ENCODE results near the gene LFNG. TPM values are rescaled to one million over a fixed set of nuclear protein-coding genes. Genes with fewer than 3 reads are reported as not detected.

LFNG gene
- total and polyA plus RNA-seq, 4 donors, result 0.22 to 2.9 (median 2.6) TPM

GRCh38 chr7:2478399-2478785, 41.2 kb upstream of the LFNG start:
- Histone ChIP-seq H3K4me1 (ENCODE audit: control insufficient read depth in 4 of 4, insufficient read depth in 4 of 4, low read length in 3 of 4) (peaks cover 0 to 13% (median 10%) of the 10 kb centered on the region in 4 donors), H3K27me3 (ENCODE audit: control insufficient read depth in 4 of 4, insufficient read depth in 4 of 4, low read length in 3 of 4) (no peaks in the 10 kb centered on the region), H3K27ac (ENCODE audit: low read depth in 1 of 2, low read length in 2 of 2) (no peak overlapping the region), H3K9ac (ENCODE audit: low read depth in 1 of 2, low read length in 2 of 2) (no peak overlapping the region), H3K9me3 (ENCODE audit: control insufficient read depth in 4 of 4, low read length in 3 of 4) (peaks cover 0 to 7% (median 3%) of the 10 kb centered on the region in 4 donors), H3K36me3 (ENCODE audit: control insufficient read depth in 4 of 4, insufficient read depth in 3 of 4, low read depth in 1 of 4, low read length in 3 of 4) (no peaks in the 10 kb centered on the region), H3K4me3 (ENCODE audit: low read depth in 1 of 3, low read length in 3 of 3) (no peak overlapping the region)
- TF ChIP-seq ATF3 (IDR thresholded peaks at IDR 0.05) (no peak), HNF4A (conservative IDR thresholded peaks at IDR 0.05) (peak in 1 of 2 donors; percentile 24)
- 35% methylated on average over 11 of the region's 11 CpGs for WGBS
- DNase-seq (ENCODE audit: low spot score), result no peak

GRCh38 chr7:2478800-2479199, 40.8 kb upstream of the LFNG start:
- 61% methylated on average over 19 of the region's 19 CpGs for WGBS
- H3K4me3 ChIP-seq (ENCODE audit: low read depth in 1 of 3, low read length in 3 of 3), result no peak overlapping the region
- H3K27ac ChIP-seq (ENCODE audit: low read depth in 1 of 2, low read length in 2 of 2), result no peak overlapping the region
- peaks cover 0 to 13% (median 10%) of the 10 kb centered on the region in 4 donors for H3K4me1 ChIP-seq (ENCODE audit: control insufficient read depth in 4 of 4, insufficient read depth in 4 of 4, low read length in 3 of 4)
- no peak overlapping the region for H3K9ac ChIP-seq (ENCODE audit: low read depth in 1 of 2, low read length in 2 of 2)
- peaks cover 0 to 10% (median 3%) of the 10 kb centered on the region in 4 donors for H3K9me3 ChIP-seq (ENCODE audit: control insufficient read depth in 4 of 4, low read length in 3 of 4)
- TF ChIP-seq FOXA1 (IDR thresholded peaks at IDR 0.05) (no peak), SP1 (IDR thresholded peaks at IDR 0.05) (no peak), REST (IDR thresholded peaks at IDR 0.05) (no peak), TAF1 (conservative IDR thresholded peaks at IDR 0.05) (no peak), JUND (IDR thresholded peaks at IDR 0.05) (no peak), YY1 (IDR thresholded peaks at IDR 0.05) (no peak), HNF4G (IDR thresholded peaks at IDR 0.05) (no peak), RAD21 (IDR thresholded peaks at IDR 0.05) (no peak), ATF3 (IDR thresholded peaks at IDR 0.05) (no peak), FOXA2 (IDR thresholded peaks at IDR 0.05) (no peak), HNF4A (conservative IDR thresholded peaks at IDR 0.05) (no peak), RXRA (IDR thresholded peaks at IDR 0.05) (no peak), CTCF (IDR thresholded peaks at IDR 0.05; ENCODE audit: low read depth, low read length, missing input control) (no peak), MAX (IDR thresholded peaks at IDR 0.05) (no peak), NR2F2 (IDR thresholded peaks at IDR 0.05) (no peak), EGR1 (IDR thresholded peaks at IDR 0.05; ENCODE audit: low read depth in 2 of 2) (no peak), ZBTB33 (IDR thresholded peaks at IDR 0.05) (no peak), GABPA (IDR thresholded peaks at IDR 0.05 in 1 of 2, conservative IDR thresholded peaks at IDR 0.05 in 1 of 2) (no peak)
- no peaks in the 10 kb centered on the region for H3K27me3 ChIP-seq (ENCODE audit: control insufficient read depth in 4 of 4, insufficient read depth in 4 of 4, low read length in 3 of 4)
- H3K36me3 ChIP-seq (ENCODE audit: control insufficient read depth in 4 of 4, insufficient read depth in 3 of 4, low read depth in 1 of 4, low read length in 3 of 4), result no peaks in the 10 kb centered on the region
- no peak for DNase-seq (ENCODE audit: low spot score)
